Common myeloid progenitor, CD34-positive (primary cell): ENCODE results near the gene ANKRD52.
A peak's percentile ranks its signal among the peaks of the same experiment; 100 is the strongest.
"Not testable (repeated sequence)": the region's sequence is repeated elsewhere in the genome, so short reads cannot be mapped to it uniquely, and the experiment has no call there.

Experiments
- CTCF ChIA-PET: fragments of 350-600 bp; sonication (Branson Sonifier 250); formaldehyde crosslinking; loops from one replicate; lab custom pipeline; 2021; ENCODE audit warnings: antibody characterized with exemption; lab: Charles Lee
- POLR2A ChIA-PET: fragments of 350-600 bp; sonication (Branson Sonifier 250); formaldehyde crosslinking; loops from one replicate; lab custom pipeline; 2021; ENCODE audit warnings: antibody characterized with exemption; lab: Charles Lee
- DNase-seq, 3 donors: peaks; one replicate each; pipeline versions ENCODE4 v3.0.0 to v3.0.0-alpha.2; 2013
- H3K27ac ChIP-seq, 2 experiments: 1 replicate in 1 of 2; 2 replicates in 1 of 2; pipeline ENCODE4 v1.7.0; 2013; ENCODE audit warnings: inconsistent platforms in 2 of 2, low read length in 2 of 2, mild to moderate bottlenecking in 2 of 2, low read depth in 1 of 2, moderate library complexity in 1 of 2; ENCODE audit not compliant: severe bottlenecking in 2 of 2, insufficient read depth in 1 of 2, poor library complexity in 1 of 2
- H3K27me3 ChIP-seq, 5 experiments: replicated peaks in 2 of 5; 1 replicate in 3 of 5; 2 replicates in 2 of 5; pipeline versions ENCODE4 v1.6.1 to v1.7.0; 2013; ENCODE audit warnings: low read length in 4 of 5, mild to moderate bottlenecking in 2 of 5, moderate library complexity in 2 of 5, inconsistent platforms in 1 of 5; ENCODE audit not compliant: insufficient read depth in 5 of 5, control insufficient read depth in 4 of 5
- H3K36me3 ChIP-seq, 4 experiments: 1 replicate in 2 of 4; 2 replicates in 2 of 4; pipeline versions ENCODE4 v1.6.1 to v1.7.0; 2013; ENCODE audit warnings: low read length in 3 of 4, control low read depth in 1 of 4, mild to moderate bottlenecking in 1 of 4; ENCODE audit not compliant: control insufficient read depth in 4 of 4, insufficient read depth in 4 of 4
- H3K4me1 ChIP-seq, 4 experiments: 1 replicate in 3 of 4; 2 replicates in 1 of 4; pipeline versions ENCODE4 v1.6.1 to v1.7.1; 2013; ENCODE audit warnings: low read length in 3 of 4, mild to moderate bottlenecking in 3 of 4, control low read depth in 1 of 4, inconsistent platforms in 1 of 4, moderate library complexity in 1 of 4; ENCODE audit not compliant: control insufficient read depth in 4 of 4, insufficient read depth in 4 of 4; ENCODE audit errors: control extremely low read depth in 1 of 4
- H3K4me3 ChIP-seq, 7 experiments: 1 replicate in 4 of 7; 2 replicates in 3 of 7; pipeline versions ENCODE4 v1.5.1 to v1.7.0; 2013; ENCODE audit warnings: mild to moderate bottlenecking in 7 of 7, low read length in 6 of 7, moderate library complexity in 6 of 7, inconsistent platforms in 2 of 7, low read depth in 2 of 7, control low read depth in 1 of 7; ENCODE audit not compliant: insufficient read depth in 4 of 7, control insufficient read depth in 1 of 7; ENCODE audit errors: extremely low read depth in 1 of 7
- H3K9me3 ChIP-seq, 5 experiments: 1 replicate in 4 of 5; 2 replicates in 1 of 5; pipeline versions ENCODE4 v1.6.1 to v1.7.1; 2013; ENCODE audit warnings: low read length in 4 of 5, mild to moderate bottlenecking in 2 of 5, inconsistent platforms in 1 of 5, low read depth in 1 of 5, moderate library complexity in 1 of 5; ENCODE audit not compliant: control insufficient read depth in 4 of 5, insufficient read depth in 2 of 5; ENCODE audit errors: control extremely low read depth in 1 of 5
- WGBS: methylation state at CpG from one replicate; pipeline ENCODE4 v1.1.5; 2013; ENCODE audit not compliant: insufficient coverage; 5-methylcytosine and 5-hydroxymethylcytosine counted together

ANKRD52 gene

GRCh38 chr12:56288705-56289387 is 30.7 kb upstream of the ANKRD52 start:
- H3K9me3 ChIP-seq: no peaks in the 10 kb centered on the region
- ChIA-PET CTCF (interaction anchor here (1.6 to 1.8 kb wide), 4 partner anchors 10 to 24 kb away, joined by 4 to 7 read pairs (median 5); no protein-coding TSS in a partner anchor), POLR2A (interaction anchor here (0.7 kb wide), 1 partner anchor 20 kb away, joined by 5 read pairs; no protein-coding TSS in a partner anchor)
- H3K27ac ChIP-seq: no peak overlapping the region
- no peaks in the 10 kb centered on the region for H3K27me3 ChIP-seq
- 83% methylated on average over 2 of the region's 3 CpGs for WGBS
- peaks cover 12 to 48% (median 32%) of the 10 kb centered on the region in 4 experiments for H3K36me3 ChIP-seq
- no peak overlapping the region for H3K4me3 ChIP-seq
- H3K4me1 ChIP-seq: peaks cover 0 to 4% (median 2%) of the 10 kb centered on the region in 4 experiments
- DNase-seq: peak in 2 of 3 donors; percentile 36 to 40

DNA sequence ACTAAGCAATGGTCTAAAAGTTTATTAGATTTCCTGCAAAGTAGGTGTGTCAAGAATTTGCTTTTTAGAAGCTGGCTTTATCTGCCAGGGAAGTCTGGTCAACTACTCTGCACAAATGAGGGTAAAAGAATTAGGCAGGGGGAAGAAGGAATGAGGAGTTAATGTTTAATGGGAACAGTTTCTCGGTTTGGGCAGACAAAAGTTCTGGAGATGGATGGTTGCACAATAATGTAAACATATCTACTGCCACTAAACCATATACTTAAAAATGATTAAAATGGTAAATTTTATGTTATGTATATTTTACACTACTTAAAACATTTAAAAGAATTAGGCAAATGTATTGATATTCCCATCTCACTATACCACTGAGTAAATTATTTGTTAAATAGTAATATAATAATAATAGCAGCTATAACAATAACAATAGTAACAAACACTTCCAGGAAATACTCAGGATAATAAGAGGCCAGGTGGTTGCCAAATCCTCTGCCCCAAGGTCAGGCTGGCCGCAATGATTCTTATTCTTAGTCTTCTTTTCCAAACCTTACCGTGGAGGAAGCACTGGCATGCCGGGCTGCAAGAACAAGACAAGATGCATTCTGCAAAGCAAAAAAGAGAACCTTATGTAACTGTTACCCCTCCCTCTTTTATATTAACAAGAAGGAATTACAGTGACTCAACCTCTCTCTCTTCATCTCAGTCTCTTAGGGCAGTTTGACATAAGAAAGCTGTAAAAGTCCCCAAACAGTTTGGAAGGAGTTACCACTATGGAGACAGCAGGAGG is 28.1 kb upstream of the ANKRD52 start:
- Histone ChIP-seq H3K27ac (no peak overlapping the region), H3K27me3 (no peaks in the 10 kb centered on the region), H3K4me3 (no peak overlapping the region), H3K36me3 (peaks cover 19 to 59% (median 42%) of the 10 kb centered on the region in 4 experiments), H3K4me1 (peaks cover 0 to 4% (median 2%) of the 10 kb centered on the region in 4 experiments), H3K9me3 (no peaks in the 10 kb centered on the region)
- POLR2A ChIA-PET: no interaction called here
- no peak for DNase-seq
- WGBS: 100% methylated on average over 3 of the region's 4 CpGs
- CTCF ChIA-PET: interaction anchor here (0.9 to 2.8 kb wide), 11 partner anchors 8 to 175 kb away, joined by 3 to 11 read pairs (median 4); partner anchors contain the start of gene COQ10A

DNA sequence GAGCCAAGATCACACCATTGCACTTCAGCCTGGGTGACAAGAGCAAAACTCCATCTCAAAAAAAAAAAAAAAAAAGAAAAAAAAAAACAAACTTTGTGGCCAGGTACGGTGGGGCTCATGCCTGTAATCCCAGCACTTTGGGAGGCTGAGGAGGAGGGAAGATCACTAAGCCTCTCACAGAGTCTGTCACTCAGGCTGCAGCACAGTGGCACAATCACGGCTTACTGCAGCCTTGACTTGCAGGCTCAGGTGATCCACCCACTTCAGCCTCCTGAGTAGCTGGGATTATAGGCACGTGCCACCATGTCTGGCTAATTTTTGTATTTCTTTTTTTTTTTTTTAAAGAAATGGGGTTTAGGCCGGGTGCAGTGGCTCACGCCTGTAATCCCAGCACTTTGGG is 26.1 kb upstream of the ANKRD52 start:
- peaks cover 25 to 57% (median 45%) of the 10 kb centered on the region in 4 experiments for H3K36me3 ChIP-seq
- POLR2A ChIA-PET, H3K27me3 ChIP-seq, H3K4me1 ChIP-seq, H3K4me3 ChIP-seq, DNase-seq, H3K9me3 ChIP-seq, H3K27ac ChIP-seq: not testable (repeated sequence)
- CTCF ChIA-PET: interaction anchor here (0.9 kb wide), 1 partner anchor 78 kb away, joined by 4 read pairs; no protein-coding TSS in a partner anchor
- 81% methylated on average over 4 of the region's 5 CpGs for WGBS

DNA sequence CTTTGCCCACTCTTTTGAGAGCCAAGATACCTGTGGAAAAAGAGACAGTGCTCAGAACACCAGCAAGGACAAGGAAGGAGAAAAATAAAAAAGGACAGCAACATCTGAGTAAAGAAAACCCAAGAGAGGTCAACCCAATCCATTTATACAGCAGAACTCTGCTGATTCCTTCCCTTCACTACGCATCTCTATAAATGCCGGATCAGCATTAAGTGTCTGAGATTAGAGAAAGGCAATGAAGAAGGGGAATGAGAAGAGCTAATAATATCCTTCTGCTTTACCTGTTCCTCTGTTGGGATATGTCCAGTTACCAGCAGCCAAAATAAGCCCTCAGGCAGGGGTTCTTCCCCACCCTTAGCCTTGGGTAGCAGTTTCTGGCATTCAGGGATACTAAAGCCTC is 24.4 kb upstream of the ANKRD52 start:
- Histone ChIP-seq H3K36me3 (peaks cover 22 to 72% (median 52%) of the 10 kb centered on the region in 4 experiments), H3K4me3 (no peak overlapping the region), H3K27ac (no peak overlapping the region), H3K27me3 (no peaks in the 10 kb centered on the region), H3K4me1 (no peaks in the 10 kb centered on the region), H3K9me3 (no peaks in the 10 kb centered on the region)
- CTCF ChIA-PET: interaction anchor here (0.9 kb wide), 1 partner anchor 30 kb away, joined by 3 read pairs; no protein-coding TSS in a partner anchor
- POLR2A ChIA-PET: no interaction called here
- no CpG with 5 or more reads among the region's 2 CpGs for WGBS
- DNase-seq: no peak

GRCh38 chr12:56282030-56282429 is 23.8 kb upstream of the ANKRD52 start:
- peaks cover 22 to 72% (median 53%) of the 10 kb centered on the region in 4 experiments for H3K36me3 ChIP-seq
- 97% methylated on average over 5 of the region's 6 CpGs for WGBS
- H3K27me3 ChIP-seq: no peaks in the 10 kb centered on the region
- no peaks in the 10 kb centered on the region for H3K4me1 ChIP-seq
- ChIA-PET POLR2A (no interaction called here), CTCF (interaction anchor here (0.9 to 1.6 kb wide), 2 partner anchors 14 to 30 kb away, joined by 3 to 4 read pairs; no protein-coding TSS in a partner anchor)
- H3K9me3 ChIP-seq: no peaks in the 10 kb centered on the region
- no peak overlapping the region for H3K27ac ChIP-seq
- DNase-seq: no peak
- no peak overlapping the region for H3K4me3 ChIP-seq

DNA sequence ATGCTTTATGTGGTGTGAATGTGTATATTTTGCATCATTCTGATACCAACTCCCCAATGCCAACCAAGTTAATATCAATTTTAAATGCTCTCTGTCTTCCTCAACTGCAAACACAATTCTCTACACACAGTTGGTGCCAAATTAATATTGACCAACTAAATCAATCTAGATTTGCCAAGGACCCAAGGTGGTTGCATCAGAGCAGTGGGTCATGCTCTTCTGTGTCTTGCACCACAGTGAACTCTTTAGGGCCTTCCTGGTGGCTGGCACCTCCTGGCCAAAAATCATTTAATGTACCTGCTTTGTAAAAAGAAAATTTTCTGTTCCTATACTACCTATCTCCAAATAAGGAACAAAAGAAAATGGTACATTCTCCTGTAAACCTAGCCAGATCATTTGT is 22.7 kb upstream of the ANKRD52 start:
- CTCF ChIA-PET: interaction anchor here (1.6 kb wide), 1 partner anchor 13 kb away, joined by 4 read pairs; no protein-coding TSS in a partner anchor
- Histone ChIP-seq H3K27me3 (no peaks in the 10 kb centered on the region), H3K9me3 (no peaks in the 10 kb centered on the region), H3K36me3 (peaks cover 22 to 71% (median 55%) of the 10 kb centered on the region in 4 experiments), H3K4me1 (no peaks in the 10 kb centered on the region), H3K27ac (no peak overlapping the region), H3K4me3 (no peak overlapping the region)
- POLR2A ChIA-PET: no interaction called here
- no peak for DNase-seq
